Uterus (tissue), 2 donors: ENCODE measurements around the gene PCED1B.

Source experiments
- CTCF ChIP-seq, 4 experiments: fragments of 200-600 bp in 2 of 4; fragments of 450-650 bp in 2 of 4; sonication (generic) in 2 of 4; IDR thresholded peaks; one replicate each; pipeline ENCODE4 v1.5.1; 2016 to 2019; ENCODE audit warnings: antibody characterized with exemption in 4 of 4, mild to moderate bottlenecking in 2 of 4, moderate library complexity in 1 of 4
- POLR2A ChIP-seq, 2 donors: fragments of 450-650 bp; IDR thresholded peaks; one replicate each; pipeline ENCODE4 v1.6.1; 2016; ENCODE audit warnings: antibody characterized with exemption in 2 of 2, mild to moderate bottlenecking in 1 of 2, moderate library complexity in 1 of 2

GRCh38 chr12:47105914-47106674, 26.7 kb downstream of the PCED1B start:
- TF ChIP-seq CTCF (IDR thresholded peaks at IDR 0.05) (no peak), POLR2A (IDR thresholded peaks at IDR 0.05) (no peak)
